Tibial nerve (tissue), 3 donors: ENCODE measurements around the gene SRP54.

Experiments used
- CTCF ChIP-seq, 5 experiments: fragments of 200-600 bp in 3 of 5; fragments of 450-650 bp in 2 of 5; sonication (generic) in 3 of 5; IDR thresholded peaks; one replicate each; pipeline ENCODE4 v1.5.1; 2016 to 2019; ENCODE audit warnings: antibody characterized with exemption in 5 of 5, mild to moderate bottlenecking in 3 of 5, moderate library complexity in 2 of 5
- POLR2A ChIP-seq, 2 donors: fragments of 450-650 bp; IDR thresholded peaks; one replicate each; pipeline ENCODE4 v1.6.1; 2017; ENCODE audit warnings: antibody characterized with exemption in 2 of 2, mild to moderate bottlenecking in 2 of 2, moderate library complexity in 2 of 2

GRCh38 chr14:34978444-34978843 lies 4.3 kb upstream of the SRP54 start:
- TF ChIP-seq CTCF (IDR thresholded peaks at IDR 0.05) (no peak), POLR2A (IDR thresholded peaks at IDR 0.05) (no peak)
